ENCODE measurements around the gene RALGAPB.
"Not testable (repeated sequence)": the region's sequence is repeated elsewhere in the genome, so short reads cannot be mapped to it uniquely, and the experiment has no call there.

RALGAPB gene

DNA sequence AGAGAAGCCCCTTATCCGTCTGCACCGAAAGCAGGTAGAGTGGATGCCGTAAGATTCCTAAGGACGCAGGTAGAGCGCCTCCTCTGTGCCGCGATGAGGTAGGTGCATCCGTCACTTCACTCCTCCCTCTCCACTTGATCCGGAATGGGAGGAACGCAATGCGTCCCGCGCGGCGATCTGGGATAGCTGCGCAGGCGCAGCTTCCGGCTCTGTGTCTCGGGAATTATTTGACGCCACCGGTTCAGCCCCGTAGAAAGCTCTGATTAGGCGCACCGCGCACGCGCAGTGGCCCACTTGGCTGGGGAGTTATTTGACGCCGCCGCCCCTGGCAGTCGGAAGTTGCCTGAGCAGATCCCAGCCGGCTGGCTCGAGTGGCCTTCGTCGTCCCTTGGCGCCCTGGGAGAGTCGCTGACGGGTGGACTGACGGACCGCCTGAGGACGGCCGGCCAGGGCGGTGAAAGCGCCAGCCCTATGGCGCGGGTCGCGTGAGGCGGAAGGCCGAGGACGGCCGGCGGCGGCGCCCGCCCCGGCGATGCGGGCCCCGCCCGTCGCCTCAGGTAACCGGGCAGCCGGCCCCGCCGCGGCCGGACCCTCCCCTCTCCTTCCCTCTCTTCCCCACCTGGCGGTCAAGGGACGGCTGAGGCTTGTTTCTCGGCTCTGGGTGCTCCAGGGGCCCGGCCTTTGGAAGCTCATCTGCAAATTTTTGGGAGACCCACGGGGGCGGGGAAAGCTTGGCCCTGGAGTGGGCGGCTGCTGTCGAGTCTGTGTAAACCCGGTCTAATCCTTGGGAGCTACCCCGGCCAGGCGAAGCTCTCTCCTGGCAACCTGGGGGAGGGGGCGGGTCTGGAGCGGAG, at the start of gene RALGAPB:
Gene RALGAPB (plus strand): TSS at position 331 of the 854 bp plus-strand sequence. CDS start 15,590 bp downstream, outside the sequence.
- DNase-seq (ENCODE audit: low read depth in 2 of 2): peak; percentile 96 to 97

GRCh38 chr20:38423541-38423940, 49.1 kb upstream of the RALGAPB start:
- DNase-seq (ENCODE audit: low read depth in 2 of 2): no peak

DNA sequence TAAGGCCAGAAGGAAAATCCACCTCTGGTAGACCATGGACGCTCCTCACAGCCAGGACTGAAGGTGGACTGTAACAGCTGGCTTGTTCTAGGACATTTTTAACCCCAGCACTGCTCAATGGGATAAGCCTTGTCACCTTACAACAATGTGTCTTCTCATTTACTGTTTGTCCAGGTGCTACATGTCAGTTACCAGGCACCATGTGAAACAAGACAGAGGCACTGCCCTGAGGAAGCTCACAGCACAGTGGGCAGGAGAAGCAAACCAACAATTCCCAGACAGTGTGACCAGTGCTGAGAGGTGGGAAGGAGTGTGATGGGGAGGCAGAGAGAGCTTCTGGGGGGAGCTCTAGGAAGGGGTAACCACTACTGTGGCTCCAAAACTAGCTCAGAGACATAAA, 48.2 kb upstream of the RALGAPB start:
- no peak for DNase-seq (ENCODE audit: low read depth in 2 of 2)

- no peak for DNase-seq (ENCODE audit: low read depth in 2 of 2)
Measured at GRCh38 chr20:38426006-38426897, 46.4 kb upstream of the RALGAPB start.

- no peak for DNase-seq (ENCODE audit: low read depth in 2 of 2)
Measured at GRCh38 chr20:38427655-38428023, 45.0 kb upstream of the RALGAPB start.

GRCh38 chr20:38428800-38429199, 43.8 kb upstream of the RALGAPB start:
- no peak for DNase-seq (ENCODE audit: low read depth in 2 of 2)

DNA sequence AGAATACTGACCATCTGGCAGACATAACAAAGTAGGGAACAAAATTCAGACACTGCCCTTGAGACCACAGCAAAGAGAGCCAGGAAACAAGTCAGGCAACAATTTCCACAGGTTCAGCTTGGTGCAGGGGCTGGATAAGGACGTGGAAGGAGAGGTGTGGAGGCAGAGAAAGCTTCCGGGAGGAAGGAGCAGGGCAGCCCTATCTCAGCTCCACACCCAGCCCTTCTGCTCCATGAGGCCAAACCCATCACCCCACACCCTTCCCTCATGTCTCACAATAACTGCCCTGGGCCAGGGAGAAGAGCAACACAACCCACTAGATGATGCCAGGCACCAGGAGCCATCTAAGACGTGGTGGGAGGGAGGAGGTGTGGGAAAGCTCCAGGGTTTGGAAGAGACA, 43.3 kb upstream of the RALGAPB start:
- no peak for DNase-seq (ENCODE audit: low read depth in 2 of 2)

DNA sequence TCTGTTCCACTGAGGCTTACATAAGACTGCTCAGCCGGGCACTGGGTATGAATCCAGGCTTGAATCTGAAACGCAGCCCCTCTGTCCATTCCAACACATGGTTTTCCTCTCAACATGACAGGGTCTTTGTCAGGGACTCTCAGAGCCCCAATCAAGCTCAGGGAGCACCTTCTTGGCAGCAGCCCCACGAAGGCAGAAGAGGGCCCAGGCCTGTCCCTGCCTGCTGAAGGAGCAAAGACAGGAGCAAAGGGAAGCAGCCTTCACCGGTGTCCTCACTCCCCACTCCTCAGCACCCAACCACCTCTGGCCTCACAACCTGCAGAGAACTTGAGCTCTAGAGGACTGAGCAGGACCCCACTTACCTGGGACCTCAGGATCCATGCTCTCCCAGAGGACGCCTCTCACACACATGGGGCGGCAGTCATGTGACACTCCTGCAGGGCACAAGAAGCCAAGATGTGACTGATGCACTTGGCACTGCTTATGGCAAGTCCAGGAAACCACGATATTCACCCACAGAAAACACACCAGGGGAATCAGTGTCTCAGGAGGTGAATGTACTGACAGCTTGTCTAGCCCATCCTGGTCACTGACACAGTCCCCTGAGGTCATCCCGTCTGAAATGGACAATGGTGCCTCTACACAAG, 41.8 kb upstream of the RALGAPB start:
- DNase-seq (ENCODE audit: low read depth in 2 of 2): no peak

DNA sequence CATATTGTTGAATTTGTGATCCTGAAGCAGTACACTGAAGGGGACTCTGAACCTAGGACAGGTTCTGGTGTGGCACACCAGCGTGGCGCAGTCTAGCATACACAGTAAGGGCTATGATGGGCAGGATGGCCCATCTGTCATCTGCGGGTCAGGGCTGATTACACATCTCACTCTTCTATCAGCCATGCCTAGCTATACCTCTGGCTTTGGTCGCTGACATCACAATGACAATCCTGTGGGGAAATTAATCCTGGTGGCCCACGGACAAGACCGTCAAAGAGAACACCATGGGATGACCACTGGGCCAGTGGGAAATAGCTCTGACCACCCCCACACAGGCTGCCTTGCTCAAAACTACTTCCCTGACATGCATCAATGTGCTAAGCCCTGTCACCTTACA, 40.4 kb upstream of the RALGAPB start:
- DNase-seq (ENCODE audit: low read depth in 2 of 2): no peak

DNA sequence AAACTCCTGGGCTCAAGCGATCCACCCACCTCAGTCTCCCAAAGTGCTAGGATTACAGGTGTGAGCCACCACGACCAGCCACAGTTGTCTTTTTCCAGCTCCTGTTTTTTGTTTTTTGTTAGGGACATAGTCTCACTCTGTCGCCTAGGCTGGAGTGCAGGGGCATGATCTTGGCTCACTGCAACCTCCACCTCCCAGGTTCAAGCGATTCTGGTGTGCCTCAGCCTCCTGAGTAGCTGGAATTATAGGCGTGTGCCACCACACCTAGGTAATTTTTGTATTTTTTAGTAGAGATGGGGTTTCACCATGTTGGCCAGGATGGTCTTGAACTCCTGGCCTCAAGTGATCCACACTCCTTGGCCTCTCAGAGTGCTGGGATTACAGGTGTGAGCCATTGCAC, 39.8 kb upstream of the RALGAPB start:
- DNase-seq (ENCODE audit: low read depth in 2 of 2): not testable (repeated sequence)

DNA sequence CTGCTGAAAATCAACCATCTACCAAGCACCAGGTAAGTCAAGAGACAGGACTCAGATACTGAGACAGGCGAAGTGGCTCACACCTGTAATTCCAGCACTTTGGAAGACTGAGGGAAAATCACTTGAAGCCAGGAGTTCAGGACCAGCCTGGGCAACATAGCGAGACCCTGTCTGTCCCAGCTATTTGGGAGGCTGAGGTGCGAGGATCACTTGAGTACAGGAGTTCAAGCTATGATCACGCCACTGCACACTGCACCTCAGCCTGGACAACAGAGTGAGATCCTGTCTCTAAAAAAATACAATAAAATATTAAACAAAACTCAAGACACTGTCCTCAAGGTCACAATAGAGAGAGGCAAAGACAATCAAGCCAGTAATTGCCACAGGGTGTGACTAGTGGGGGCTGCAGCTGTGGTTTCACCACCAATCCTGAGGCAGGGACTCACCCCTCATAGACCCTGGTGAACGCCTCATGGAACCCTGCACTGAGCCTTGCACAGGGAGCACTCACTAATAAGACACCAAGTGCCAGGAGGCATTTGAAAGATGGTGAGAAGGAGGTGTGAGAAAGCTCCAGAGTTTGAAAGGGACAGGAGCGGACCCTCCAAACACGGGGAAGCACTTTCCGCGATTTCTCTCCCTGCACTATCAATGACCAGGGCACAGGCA, 39.2 kb upstream of the RALGAPB start:
- no peak for DNase-seq (ENCODE audit: low read depth in 2 of 2)

GRCh38 chr20:38434301-38434741, 38.3 kb upstream of the RALGAPB start:
- DNase-seq (ENCODE audit: low read depth in 2 of 2): no peak

DNA sequence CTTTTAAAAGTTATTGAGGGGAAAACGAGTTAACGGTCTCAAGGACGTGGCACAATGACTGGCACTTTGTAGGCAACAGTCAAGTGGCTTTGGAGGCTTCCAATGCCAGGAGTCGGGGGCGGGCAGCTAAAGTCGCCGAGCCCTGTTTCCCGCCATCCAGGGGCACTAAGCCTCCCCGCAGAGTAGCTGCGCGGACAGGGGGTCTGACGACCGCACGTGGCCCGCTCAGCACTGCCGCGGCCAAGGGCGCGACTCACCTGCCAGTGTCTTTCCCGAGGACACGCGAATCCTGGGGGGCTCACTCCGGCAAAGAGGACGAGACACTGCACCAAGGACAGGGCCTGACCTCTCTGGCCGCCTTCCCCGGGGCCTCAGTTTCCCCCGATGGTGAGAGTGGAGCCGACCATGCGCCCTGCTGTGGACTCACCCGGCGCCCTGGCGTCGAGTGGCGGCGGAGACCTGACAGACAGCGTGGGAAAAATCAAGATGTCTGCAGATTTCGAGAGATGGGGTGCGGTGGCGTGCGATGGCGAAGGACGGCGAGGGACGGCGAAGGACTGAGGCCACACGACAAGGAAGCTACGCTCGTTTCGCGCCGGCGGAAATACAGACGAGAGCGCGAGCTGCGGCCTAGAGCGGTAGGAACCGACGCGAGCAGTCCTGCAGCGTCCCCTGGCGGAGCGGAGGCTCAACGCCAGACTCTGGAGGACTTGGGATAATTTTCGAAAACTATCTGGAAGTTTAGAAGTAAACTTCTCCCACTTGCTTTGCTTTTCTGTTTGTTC, 37.7 kb upstream of the RALGAPB start, which contains the start of gene SNHG17:
Gene SNHG17 (minus strand): TSS at position 559 of the 785 bp plus-strand sequence.
- DNase-seq (ENCODE audit: low read depth in 2 of 2): peak; percentile 80 to 86

GRCh38 chr20:38435555-38435939, 37.1 kb upstream of the RALGAPB start:
- DNase-seq (ENCODE audit: low read depth in 2 of 2): no peak

GRCh38 chr20:38437796-38438195, 34.8 kb upstream of the RALGAPB start:
- DNase-seq (ENCODE audit: low read depth in 2 of 2): no peak

DNA sequence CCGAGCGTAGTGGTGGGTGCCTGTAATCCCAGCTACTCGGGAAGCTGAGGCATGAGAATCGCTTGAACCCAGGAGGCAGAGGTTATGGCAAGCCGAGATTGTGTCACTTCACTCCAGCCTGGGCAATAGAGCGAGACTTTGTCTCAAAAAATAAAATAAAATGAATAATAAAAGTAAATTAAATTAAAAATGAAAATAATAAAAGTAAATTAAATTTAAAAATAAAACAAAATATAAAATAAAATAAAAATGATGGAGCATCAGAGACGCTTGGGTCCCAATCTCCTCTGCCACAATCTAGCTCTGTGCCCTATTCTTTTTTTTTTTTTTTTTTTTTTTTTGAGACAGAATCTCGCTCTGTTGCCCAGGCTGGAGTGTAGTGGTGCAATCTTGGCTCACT, 31.5 kb upstream of the RALGAPB start:
- not testable (repeated sequence) for DNase-seq (ENCODE audit: low read depth in 2 of 2)

DNA sequence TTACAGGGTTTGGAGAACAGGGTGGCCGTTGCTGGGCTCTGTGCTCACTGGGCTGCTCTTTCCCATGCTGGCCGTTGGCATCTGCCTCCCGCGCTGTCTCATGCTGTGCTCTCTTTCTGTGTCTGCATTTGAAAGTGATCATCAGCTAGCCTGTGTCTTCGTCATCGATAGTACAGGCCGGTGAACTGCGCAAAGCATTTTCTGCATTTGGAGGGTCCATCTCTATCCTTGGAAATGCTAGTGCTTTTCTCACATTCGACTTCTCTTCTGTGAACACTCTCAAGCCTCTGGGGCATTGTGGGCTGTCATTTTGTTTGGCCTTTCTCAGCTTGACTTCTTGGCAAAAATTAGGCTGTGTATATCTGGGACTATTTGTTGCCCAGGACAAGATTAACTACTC, 30.7 kb upstream of the RALGAPB start:
- no peak for DNase-seq (ENCODE audit: low read depth in 2 of 2)

DNA sequence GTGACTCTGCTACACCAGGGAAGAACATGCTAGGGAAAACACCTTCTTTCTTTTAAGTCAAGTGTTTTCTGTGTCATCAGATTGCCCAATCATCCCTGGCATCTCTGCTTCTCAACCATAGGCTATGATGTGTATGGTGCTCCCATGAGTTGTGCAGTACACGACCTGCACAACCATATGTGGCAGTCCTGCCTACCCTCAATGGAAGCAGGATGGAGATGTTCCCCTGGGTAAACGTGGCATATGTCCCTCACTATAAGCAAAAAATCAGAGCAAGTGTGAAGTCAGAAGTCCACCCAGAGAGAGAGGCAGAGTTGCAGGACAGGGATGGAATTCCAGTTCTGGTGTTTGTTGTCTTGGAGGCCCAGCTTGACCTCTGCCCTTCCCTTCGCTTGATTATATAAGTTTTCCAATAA, 27.3 kb upstream of the RALGAPB start:
- DNase-seq (ENCODE audit: low read depth in 2 of 2): no peak

DNA sequence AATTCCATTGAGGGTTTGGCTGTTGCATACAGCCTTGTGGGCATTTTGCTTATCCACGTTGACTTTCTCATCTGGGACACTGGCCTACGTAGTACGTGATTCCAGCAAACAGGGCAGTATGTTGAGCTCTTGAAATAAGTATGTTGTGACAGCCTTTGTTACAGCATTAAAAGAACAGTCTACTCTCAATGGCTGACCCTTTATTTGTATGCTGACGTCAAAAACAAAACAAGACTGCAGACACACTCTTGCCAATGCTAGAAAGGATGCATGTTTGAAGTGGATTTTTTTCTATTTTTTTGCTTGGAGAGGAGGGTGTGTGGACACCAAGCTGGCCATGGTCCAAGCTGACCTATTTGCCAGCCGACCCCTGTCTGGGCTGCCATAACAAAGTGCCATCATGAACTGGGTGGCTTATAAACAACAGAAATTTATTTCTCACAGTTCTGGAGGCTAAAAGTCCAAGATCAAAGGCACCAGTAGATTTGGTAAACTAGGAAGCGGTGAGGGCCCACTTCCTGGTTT, 26.7 kb upstream of the RALGAPB start:
- no peak for DNase-seq (ENCODE audit: low read depth in 2 of 2)

- DNase-seq (ENCODE audit: low read depth in 2 of 2): peak; percentile 83 to 95
Measured at GRCh38 chr20:38446441-38447209, 26.0 kb upstream of the RALGAPB start.

All from stimulated activated CD4-positive, alpha-beta T cell treated with anti-CD3 and anti-CD28 coated beads, Interleukin-12 subunit alpha, Interleukin-12 subunit beta, amount 100 ng/mL, for 24 hours (primary cell).